Measurements from ENCODE around the gene COQ8A. TPM values are rescaled to one million over a fixed set of nuclear protein-coding genes. Genes with fewer than 3 reads are reported as not detected.

Gene COQ8A
- total RNA-seq, 1 experiment from 2014 or later, result 39.4 TPM

DNA sequence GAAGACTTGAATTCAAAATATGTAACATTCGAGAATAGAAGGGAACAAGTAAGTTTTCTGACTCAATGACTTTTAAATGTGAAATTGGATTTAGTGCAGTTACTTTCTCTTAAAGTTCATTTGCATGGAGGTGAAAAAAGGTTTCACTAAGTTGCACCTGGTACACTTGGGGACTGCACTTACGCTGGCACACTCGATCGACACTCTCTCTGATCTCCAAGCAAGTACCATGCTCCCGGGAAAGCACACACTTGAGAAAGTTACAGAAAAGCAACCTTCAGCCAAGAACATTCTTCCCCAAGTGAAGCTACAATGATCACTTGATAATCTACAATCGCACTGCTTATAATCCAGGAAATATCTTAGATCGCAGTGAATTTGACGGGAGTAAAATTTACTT is 63.1 kb downstream of the COQ8A start (continued):
- TF ChIP-seq ETV6 (CRISPR knock-in tag; IDR thresholded peaks at IDR 0.05) (no peak), ZBTB43 (CRISPR knock-in tag; IDR thresholded peaks at IDR 0.05) (no peak), FOXP1 (CRISPR knock-in tag; IDR thresholded peaks at IDR 0.05; ENCODE audit: borderline replicate concordance) (no peak), ZNF219 (CRISPR knock-in tag; IDR thresholded peaks at IDR 0.05; ENCODE audit: borderline replicate concordance) (no peak), AFF4 (CRISPR knock-in tag; IDR thresholded peaks at IDR 0.05; ENCODE audit: borderline replicate concordance) (no peak)

- ATAC-seq (no peak), DNase-seq (ENCODE audit: low spot score) (no peak)
- CTCF ChIA-PET, result no interaction called here
- Mint-ChIP-seq H3K36me3 (peaks cover 3% of the 10 kb centered on the region), H3K4me1 (no peaks in the 10 kb centered on the region), H3K4me3 (no peak overlapping the region), H3K27ac (no peak overlapping the region), H3K9me3 (no peaks in the 10 kb centered on the region), H3K27me3 (ENCODE audit: low read depth) (no peaks in the 10 kb centered on the region)
- no peak for TF ChIP-seq ZNF138 (CRISPR knock-in tag; conservative IDR thresholded peaks at IDR 0.05)
- TF ChIP-seq, protein P1, sequence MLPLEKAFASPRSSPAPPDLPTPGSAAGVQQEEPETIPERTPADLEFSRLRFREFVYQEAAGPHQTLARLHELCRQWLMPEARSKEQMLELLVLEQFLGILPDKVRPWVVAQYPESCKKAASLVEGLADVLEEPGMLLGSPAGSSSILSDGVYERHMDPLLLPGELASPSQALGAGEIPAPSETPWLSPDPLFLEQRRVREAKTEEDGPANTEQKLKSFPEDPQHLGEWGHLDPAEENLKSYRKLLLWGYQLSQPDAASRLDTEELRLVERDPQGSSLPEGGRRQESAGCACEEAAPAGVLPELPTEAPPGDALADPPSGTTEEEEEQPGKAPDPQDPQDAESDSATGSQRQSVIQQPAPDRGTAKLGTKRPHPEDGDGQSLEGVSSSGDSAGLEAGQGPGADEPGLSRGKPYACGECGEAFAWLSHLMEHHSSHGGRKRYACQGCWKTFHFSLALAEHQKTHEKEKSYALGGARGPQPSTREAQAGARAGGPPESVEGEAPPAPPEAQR (CRISPR knock-in tag; IDR thresholded peaks at IDR 0.05), result no peak
- no peak for TF ChIP-seq CDX4 (CRISPR knock-in tag; IDR thresholded peaks at IDR 0.05; ENCODE audit: borderline replicate concordance)
- TF ChIP-seq CREM (CRISPR knock-in tag; IDR thresholded peaks at IDR 0.05), result no peak
- no peak for TF ChIP-seq TCF7 (CRISPR knock-in tag; IDR thresholded peaks at IDR 0.05; ENCODE audit: low read depth)
- no peak for TF ChIP-seq ZNF396 (CRISPR knock-in tag; IDR thresholded peaks at IDR 0.05; ENCODE audit: borderline replicate concordance)
- TF ChIP-seq MYBL2 (CRISPR knock-in tag; IDR thresholded peaks at IDR 0.05), result no peak
- no peak for TF ChIP-seq CREB1 (CRISPR knock-in tag; IDR thresholded peaks at IDR 0.05)
- TF ChIP-seq RORB (CRISPR knock-in tag; IDR thresholded peaks at IDR 0.05), result no peak
- TF ChIP-seq ETV6 (CRISPR knock-in tag; IDR thresholded peaks at IDR 0.05), result no peak
- TF ChIP-seq STAT6 (CRISPR knock-in tag; conservative IDR thresholded peaks at IDR 0.05; ENCODE audit: low read depth), result no peak
- TF ChIP-seq TP53 (CRISPR knock-in tag; IDR thresholded peaks at IDR 0.05), result no peak
- TF ChIP-seq, protein P2, sequence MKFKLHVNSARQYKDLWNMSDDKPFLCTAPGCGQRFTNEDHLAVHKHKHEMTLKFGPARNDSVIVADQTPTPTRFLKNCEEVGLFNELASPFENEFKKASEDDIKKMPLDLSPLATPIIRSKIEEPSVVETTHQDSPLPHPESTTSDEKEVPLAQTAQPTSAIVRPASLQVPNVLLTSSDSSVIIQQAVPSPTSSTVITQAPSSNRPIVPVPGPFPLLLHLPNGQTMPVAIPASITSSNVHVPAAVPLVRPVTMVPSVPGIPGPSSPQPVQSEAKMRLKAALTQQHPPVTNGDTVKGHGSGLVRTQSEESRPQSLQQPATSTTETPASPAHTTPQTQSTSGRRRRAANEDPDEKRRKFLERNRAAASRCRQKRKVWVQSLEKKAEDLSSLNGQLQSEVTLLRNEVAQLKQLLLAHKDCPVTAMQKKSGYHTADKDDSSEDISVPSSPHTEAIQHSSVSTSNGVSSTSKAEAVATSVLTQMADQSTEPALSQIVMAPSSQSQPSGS (CRISPR knock-in tag; IDR thresholded peaks at IDR 0.05; ENCODE audit: borderline replicate concordance, low read depth), result no peak
- TF ChIP-seq, protein P3, sequence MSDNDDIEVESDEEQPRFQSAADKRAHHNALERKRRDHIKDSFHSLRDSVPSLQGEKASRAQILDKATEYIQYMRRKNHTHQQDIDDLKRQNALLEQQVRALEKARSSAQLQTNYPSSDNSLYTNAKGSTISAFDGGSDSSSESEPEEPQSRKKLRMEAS (CRISPR knock-in tag; IDR thresholded peaks at IDR 0.05), result no peak
- no peak for TF ChIP-seq GABPB1 (CRISPR knock-in tag; IDR thresholded peaks at IDR 0.05)
- no peak for TF ChIP-seq PRRX2 (CRISPR knock-in tag; IDR thresholded peaks at IDR 0.05)
- no peak for TF ChIP-seq SMAD4 (CRISPR knock-in tag; IDR thresholded peaks at IDR 0.05)
- no peak for TF ChIP-seq ERG (CRISPR knock-in tag; IDR thresholded peaks at IDR 0.05)
- POLR2A ChIA-PET, result no interaction called here
Measured at GRCh38 chr1:227004796-227005195, 64.7 kb downstream of the COQ8A start.

All from WTC11 (cell line).